ACHN (cell line): ENCODE results near the gene EPHB2.

Experiments
- DNase-seq: peaks from one replicate; pipeline ENCODE4 v3.0.0-alpha.2; 2015
- in situ Hi-C: cut with HindIII; loops from 2 replicates; pipeline ENCODE4 v1.10.0; 2017; ENCODE audit warnings: low sequenced_read_pairs, low pct_ligation_motif_present, low pct_unique_long_range_greater_than_20kb

Gene EPHB2

DNA sequence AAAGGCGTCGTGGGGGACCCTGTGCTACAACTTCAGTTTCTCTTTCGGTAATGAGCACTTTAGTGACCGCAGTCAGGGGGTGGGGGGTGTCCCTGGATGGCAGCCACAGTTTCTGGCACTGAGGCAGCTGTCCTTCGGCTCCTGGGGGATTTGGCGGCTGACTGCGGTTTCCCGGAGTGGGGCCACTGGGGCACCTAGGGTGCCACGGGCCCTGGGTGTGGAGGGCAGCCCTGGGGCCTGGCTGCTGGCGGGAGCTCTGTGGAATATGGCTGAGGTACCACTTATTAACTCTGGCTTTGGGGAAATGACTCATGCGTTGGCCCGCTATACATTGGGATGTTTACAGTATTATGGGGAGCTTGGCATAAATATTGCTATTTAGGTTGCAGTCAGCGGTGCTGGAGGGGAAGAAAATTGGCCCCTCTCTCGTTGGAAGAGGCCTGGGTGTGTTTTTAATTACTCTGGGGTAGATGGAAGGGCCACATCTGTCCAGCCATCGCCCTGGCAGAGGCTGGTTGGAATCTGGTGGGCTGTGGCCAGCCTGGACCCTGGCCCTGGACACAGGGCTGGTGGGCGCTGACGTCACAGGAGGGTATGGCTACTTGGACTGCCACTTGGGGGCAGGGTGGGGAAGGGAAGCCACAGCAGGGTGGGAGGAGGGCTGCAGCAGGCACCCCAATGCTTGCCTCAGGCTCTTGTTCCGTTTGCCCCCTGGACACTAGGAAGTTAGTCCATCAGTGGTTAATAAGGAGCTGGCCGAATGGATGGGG is 2.0 kb downstream of the EPHB2 start:
- DNase-seq = no peak
- in situ Hi-C loops = no loop called here

DNA sequence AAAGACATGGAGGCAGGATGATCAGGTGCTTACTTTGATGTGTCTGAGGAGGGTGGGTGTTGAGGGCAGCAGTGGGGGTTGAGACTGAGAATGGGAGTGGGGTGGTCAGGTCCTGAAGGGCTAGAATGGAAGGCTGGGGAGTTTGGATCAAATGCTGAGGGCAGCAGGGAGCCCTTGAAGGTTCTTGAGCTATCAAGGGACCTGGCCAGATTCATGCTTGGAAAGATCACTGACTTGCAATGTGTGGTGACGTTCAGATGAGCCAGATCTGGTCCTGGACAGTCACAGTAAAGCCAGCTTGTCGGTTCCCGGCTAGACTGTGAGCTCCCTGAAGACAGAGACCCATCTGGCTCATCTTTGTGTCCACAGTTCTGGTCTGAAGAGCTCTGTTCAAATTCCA is 3.8 kb downstream of the EPHB2 start:
- in situ Hi-C loops = no loop called here
- DNase-seq = no peak

DNA sequence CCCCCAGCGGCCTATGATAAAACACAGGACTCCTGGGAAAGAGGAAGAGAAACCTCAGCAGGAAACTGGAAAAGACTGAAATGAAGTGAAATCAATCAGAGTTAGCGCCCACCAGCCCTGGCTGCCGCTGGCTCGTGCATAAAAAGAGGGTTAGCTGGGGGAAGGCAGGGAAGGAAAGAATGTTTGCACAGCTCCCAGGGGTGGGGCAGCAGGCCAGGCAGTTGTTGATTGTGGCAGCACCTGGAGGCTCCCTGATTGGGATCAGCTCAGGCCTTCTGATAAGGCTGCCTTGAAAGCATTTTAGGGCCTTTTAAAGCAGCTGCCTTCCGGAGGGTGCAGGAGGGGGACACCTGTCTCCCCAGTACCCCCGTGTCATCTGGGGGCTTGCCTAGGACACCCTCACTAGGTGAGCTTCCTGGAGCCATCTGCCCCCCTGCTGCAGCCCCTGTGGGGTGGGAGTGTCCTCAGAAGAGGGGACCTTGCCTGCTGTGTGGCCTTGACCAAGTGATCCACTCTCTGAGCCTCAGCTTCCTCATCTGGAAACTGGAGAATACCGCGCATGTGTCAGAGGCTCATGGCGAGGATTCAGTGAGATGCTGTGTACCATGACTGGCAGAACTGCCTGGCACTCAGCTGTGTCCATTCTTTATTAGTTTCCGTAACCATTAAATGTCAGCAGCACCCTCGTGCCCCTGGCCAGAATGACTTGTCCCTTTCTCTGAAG is 6.6 kb downstream of the EPHB2 start:
- in situ Hi-C loops = no loop called here
- no peak for DNase-seq

DNA sequence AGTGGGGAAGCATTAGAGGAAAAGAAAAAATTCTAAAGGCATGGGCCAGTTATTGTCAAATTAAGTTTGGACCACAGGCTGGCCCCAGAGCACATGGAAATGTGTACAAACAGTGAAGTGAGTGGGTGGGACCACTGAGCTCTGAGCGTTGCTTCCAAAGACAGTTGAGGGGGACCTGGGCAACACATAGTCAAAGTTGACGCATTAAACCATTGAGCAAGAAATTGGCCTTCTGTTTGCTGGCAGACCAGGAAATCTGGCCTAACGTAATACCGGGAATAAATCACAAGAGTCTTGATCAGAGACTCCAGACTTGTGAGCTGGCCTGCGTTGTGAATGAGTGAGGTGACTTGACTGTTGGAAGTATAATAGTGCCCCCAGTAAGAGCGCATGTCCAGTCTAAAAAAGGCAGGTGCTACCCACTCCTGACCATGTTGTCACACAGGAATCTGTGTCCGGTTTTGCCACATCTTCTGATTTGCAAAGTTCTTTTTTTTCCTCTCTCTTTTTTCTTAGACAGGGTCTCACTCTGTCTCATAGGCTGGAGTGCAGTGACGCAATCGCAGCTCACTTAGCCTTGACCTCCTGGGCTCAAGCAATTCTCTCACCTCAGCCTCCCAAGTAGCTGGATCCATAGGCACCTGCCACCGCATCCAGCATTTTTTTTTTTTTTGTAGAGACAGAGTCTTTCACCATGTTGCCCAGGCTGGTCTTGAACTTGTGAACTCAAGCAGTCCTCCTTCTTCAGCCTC is 10.7 kb downstream of the EPHB2 start:
- in situ Hi-C loops = no loop called here
- DNase-seq = no peak

DNA sequence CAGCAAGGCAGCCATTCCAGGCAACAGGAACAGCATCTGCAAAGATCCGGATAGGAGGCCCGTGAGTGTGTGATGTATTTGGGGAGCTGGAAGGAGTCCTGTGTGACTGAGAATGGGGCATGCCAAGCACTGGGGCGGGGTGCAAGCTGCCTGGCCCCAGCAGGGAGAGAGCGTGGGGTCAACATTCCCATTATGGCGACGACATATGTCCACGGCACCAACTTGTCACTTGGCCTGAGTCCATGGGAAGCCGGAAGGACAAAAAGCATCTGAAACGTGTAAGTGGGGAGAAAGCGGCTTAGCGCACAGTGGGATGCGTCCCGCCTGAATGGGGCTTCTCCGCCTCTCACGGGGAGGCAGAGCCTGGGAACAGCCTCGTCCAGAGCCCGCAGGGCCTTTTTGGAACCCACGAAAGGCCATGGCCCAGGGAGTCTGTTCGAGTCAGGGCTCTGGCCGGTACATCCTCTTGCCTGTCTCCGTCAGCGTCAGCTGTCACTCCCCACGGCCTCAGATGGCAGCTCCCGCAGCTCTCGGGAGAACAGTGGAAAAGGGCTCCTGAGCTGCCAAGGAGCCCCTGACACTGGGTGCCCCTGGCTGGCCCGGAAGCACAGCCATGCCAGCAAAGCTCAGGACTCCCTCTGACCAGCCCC is 12.4 kb downstream of the EPHB2 start:
- in situ Hi-C loops = no loop called here
- no peak for DNase-seq

DNA sequence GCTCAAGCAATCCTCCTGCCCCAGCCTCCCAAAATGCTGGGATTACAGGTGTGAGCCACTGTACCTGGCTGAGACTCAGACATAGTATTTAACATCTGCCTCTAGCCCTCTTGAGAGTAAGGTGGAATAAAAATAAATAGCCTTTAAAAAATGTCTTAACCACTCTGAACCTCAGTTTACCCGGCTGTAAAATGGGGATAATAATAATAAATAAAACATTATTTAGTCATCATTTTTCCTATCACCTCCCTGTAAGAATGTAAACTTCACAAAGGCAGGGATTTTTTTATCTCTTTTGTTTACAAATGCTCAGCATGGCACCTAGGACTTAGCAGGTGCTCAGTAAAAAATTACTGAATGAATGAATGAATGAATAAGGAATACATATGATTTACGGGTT is 17.2 kb downstream of the EPHB2 start:
- no peak for DNase-seq
- in situ Hi-C loops = no loop called here

DNA sequence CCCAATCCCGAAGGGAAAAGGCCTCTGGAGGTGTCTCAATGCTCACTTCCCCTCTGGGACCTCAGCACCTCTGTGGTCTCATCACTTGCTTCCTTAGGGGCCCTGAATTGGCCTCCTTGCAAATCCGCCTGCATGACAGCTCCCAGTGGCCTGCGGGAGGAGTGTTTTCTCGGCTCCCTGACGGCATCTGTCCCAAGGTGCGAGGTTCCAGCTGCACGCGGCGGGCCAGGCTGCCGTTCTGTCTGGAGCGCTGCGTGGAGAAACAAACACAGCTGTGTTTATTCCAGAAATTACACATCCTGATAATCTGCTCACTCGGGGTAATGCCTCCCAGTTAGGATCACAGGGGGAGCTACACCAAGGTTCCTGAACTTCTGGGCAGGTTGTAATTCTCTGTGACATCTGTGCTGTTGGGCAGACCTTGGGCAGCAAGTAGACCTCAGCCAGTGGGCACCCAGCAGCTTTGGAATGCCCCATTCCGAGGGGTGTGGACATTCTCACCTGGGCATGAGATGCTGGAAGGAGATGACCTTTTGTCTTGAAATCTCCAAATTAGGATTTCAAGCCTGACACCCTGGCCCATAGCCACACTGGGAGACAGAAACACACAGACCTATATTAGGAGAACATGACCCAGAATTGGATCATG is 18.2 kb downstream of the EPHB2 start:
- DNase-seq = no peak
- in situ Hi-C loops = no loop called here

DNA sequence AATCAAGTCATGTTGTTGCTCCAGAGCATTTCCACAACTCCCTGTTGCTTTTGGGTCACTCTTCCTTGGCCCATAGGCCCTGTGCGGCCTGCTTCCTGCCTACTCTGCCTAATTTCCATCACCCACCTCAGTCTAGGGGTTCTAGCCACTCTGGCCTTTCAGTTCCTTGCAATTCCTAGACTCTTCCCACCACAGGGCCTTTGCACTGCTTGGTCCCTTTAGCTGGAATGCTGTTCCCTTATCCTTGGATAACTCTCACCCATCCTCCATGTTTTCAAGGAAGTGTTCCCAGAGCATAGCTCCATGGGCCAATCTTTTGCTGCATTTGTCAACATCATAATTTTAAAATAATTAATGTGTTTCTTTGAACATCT is 18.7 kb downstream of the EPHB2 start:
- DNase-seq = no peak
- in situ Hi-C loops = no loop called here

DNA sequence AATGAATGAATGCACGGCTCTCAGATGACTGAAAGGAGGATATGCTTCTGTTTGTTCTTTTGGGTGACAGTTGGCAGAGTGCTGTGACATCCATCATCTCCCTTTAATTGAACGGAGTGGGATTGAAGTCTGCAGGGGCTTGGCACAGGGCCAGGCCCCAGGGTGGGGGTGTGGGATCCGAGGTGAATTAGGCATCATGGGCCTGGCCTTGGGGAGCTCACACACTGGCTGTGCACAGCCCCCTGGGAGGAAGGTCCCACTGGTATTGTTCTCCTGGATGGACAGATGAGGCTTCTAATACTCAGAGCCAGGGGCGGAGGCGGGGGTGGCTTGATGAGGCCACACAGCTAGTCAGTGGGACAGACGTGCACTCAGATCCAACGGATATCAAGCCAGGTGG is 19.3 kb downstream of the EPHB2 start:
- no peak for DNase-seq
- in situ Hi-C loops = no loop called here

DNA sequence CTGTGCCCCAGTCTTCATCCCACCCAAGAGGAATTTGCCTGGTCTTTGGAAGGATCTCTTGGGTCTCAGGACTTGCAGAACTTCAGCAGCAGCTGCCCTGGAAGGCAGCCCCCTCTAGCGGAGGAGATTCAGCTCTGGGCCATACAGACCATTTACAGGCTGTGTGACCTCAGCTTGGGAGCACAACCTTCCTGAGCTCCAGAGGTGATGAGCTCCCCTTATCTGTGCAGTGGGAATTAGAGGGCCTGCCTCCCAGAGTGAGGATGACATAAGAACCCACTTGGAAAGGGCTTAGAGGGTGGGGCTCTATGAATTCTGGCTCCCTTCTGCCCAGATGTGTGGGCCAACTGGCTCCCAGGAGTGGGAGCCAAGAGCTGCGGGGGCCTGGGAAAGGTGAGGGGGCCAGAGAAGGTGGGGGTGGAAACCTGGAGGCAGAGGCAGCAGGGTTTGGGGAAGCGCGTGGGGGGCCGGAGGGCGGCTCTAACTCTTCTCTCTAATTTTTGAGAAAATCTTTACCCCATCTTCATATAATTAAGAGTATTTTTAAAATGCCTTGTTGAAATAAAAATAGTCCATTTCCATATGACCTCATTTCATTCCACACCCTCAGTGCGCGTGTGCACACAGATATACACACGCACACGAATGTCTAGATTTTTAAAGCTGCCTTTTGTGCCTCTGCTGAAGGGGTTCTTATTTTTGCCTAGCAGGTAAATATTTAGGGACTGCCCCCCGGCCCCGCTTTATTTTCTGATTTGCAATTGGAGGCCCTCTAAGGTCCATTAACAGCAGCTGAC is 21.5 kb downstream of the EPHB2 start:
- no peak for DNase-seq
- in situ Hi-C loops = no loop called here

DNA sequence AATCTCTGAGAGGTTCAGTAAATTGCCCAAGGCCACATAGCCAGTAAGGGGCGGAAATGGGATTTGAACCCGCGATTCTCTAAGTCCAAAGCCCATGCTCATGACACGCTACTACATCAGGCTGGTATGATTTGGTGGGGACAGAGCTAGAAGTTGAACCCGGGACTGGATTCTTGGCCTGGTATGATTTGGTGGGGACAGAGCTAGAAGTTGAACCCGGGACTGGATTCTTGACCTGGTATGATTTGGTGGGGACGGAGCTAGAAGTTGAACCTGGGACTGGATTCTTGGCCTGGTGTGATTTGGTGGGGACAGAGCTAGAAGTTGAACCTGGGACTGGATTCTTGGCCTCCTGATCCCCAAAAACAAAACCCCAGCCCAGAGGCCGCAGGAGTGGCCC is 23.0 kb downstream of the EPHB2 start:
- in situ Hi-C loops = no loop called here
- DNase-seq = no peak

DNA sequence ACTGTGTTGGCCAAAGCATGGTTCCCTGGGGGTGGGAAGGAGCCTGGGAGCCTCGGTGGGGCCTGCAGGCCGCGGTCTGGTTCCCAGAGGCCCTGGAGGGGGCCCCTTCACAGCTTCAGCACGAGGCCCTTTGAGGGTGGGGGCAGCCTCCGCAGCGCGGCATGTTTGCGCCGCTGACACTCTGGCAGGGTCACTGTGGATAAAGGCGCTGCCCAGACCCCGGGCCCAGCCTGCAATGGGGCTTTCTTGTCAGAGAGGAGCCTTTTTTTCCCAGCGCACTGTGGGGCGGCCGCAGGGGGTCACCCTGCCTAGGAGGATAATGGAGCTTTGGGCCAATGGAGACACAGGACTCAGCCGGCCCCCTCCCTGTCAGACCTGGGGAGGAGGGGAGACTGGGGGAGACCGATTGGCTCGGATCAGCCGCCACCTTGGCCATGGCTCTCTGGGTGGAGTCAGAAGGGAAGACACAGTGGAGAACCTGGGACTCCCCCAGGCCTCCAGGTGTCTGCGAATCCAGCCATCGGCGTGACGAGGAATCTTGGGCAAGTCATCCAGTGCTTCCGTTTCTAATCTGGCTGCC is 26.0 kb downstream of the EPHB2 start:
- no peak for DNase-seq
- in situ Hi-C loops = no loop called here

DNA sequence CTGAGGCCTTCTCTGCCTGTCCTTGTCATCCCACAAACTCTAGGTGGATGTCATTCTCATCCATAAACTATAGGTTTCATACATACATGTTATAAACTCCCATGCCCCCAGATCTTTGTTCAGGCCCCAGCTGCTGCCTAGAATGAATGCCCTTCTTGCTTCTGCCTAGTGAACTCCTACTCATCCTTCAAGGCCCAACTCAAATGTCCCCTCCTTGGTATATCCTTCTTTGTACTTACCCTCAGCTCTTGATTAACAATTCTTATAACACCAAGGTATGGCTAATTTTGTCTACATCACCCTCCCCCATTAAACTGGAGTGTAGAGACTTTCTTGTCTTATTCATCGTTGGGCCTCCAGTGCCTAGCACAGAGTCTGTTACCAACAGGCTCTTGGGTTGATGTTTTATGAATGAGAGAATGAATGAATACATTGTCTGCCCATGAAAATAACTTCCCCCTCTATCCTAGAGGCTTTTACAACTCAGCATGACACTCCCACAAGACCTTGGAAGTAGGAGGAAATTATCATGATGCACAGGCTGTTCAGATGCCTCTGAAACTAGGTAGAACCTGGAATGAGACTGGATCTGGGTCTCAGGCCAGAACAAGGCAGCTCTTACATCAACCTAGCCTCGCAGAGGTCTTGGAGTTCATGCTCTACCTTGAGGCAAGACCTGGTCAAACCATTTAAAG is 26.9 kb downstream of the EPHB2 start:
- DNase-seq = no peak

DNA sequence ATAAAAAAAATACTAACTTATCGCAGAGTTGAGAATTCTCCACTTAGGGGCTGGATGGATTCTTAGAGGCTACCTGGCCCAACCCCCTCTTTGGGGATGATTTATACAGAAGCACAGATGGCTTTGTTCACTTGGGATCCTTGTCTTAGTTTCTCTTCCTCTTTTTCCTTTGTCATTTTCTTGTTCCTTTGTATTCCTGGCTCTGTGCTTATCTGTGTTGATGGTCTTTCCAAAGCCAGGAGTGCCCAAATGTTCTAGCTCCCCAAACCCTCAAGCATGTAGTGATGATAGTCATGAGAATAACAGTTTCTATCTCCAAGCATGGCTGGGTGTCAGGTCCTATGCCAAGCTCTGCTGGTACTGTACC is 27.4 kb downstream of the EPHB2 start:
- in situ Hi-C loops = no loop called here
- no peak for DNase-seq

More for the DNA sequence above, 26.9 kb downstream of the EPHB2 start:
- in situ Hi-C loops = no loop called here

DNA sequence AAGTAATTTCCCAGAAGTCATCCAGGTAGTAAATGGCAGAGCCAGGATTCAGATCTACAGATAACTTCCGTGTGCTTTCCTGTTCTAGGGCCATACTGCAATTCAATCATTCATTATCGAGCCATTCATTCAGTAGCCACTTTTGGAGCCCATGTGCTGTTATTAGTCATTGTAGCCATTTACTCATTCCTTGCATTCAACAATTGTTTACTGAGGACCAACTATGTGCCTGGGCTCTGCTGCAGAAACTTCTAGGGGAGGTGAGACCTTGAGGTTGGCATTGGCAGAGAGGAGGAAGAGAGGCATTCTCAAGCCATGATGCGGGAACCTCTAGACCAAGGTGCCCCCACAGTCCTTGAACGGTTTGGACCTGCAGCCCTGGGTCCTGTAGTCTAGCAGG is 27.9 kb downstream of the EPHB2 start:
- in situ Hi-C loops = no loop called here
- no peak for DNase-seq

DNA sequence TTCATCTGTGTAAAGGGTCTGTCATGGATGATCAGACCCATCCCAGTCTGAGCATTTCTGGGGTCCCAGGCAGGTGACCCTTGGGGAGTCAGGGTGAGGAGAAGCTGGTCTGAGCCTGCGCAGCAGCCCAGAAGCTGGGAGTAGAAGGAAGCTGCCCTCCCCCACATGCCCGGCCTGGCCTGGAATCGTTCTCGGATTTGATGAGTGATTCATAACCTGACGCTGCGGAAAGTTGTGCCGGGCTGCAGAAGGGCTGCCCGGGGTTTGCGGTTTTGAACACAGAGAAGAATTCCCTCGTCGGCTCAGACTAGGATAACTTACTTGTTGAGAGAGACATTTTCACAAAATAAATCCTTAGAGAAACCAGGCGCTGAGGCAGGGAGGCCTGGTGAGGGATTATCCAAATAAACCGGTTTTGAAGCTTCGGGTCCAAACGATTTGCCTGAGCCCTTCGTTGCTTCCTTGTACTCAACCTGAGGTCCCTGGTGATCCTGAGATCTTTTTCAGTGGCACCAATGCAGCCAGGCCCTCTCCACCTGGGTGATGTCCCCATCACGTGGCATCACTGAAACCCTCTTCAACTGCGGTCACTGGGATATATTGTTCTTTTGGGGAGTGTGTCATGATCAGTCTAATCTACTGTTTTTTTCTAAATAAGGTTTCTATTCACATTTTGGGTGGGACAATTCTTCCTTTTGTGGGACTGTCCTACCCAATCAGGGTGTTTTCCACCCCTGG is 29.2 kb downstream of the EPHB2 start:
- peak; percentile 93 for DNase-seq
- in situ Hi-C loops = no loop called here

DNA sequence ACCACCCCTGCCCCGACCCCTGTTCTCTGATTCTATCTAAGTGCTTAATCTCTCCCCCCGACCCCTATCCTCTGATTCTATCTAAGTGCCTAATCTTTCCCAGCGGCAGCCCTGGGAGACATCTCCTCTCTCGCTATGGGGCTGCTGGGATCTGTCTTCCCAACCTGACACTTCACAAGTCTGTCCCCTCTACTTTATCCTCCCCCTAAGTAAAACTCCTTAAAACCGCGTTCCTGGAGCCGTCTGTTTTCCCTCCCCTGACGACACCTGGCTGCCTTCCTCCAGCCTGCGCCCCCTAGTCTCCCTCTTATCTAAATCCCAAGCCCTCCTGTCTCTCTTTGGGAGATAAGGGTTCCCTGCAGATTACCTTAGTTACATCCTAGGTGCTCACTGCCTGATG is 30.5 kb downstream of the EPHB2 start:
- DNase-seq = no peak
- in situ Hi-C loops = no loop called here
